OCI-LY7 (cell line): Measurements from ENCODE around the gene TOR2A. TPM values are rescaled to one million over a fixed set of nuclear protein-coding genes. Genes with fewer than 3 reads are reported as not detected.

Source experiments
- BruUV-seq: library from RNA; stranded (reverse); fragments of 400-500 nt; replicated peaks from 2 replicates; lab custom pipeline; 2021; lab: Mats Ljungman, UMichigan
- CTCF ChIA-PET: fragments of 300-600 bp; sonication (Branson Sonifier 250); formaldehyde crosslinking; loops from one replicate; lab custom pipeline; 2022; ENCODE audit warnings: antibody characterized with exemption; ENCODE audit not compliant: unreplicated experiment; lab: Charles Lee
- POLR2A ChIA-PET: fragments of 300-600 bp; sonication (Branson Sonifier 250); formaldehyde crosslinking; loops from one replicate; lab custom pipeline; 2022; ENCODE audit warnings: antibody characterized with exemption; lab: Charles Lee
- DNase-seq: peaks from one replicate; pipeline ENCODE4 v3.0.0-alpha.2; 2015; ENCODE audit warnings: low spot score
- H2AFZ ChIP-seq: fragments of 200-600 bp; sonication (generic), shearing (Covaris generic); 2 replicates; pipeline ENCODE4 v1.6.1; 2014; ENCODE audit warnings: mild to moderate bottlenecking, antibody characterized with exemption, low read length, moderate library complexity
- H3K27ac ChIP-seq: fragments of 200-600 bp; sonication (generic); 2 replicates; pipeline ENCODE4 v1.5.1; 2014; ENCODE audit warnings: mixed run types, low read depth, mild to moderate bottlenecking, moderate library complexity, low read length, inconsistent platforms; ENCODE audit not compliant: poor library complexity, severe bottlenecking
- H3K36me3 ChIP-seq: fragments of 200-600 bp; sonication (generic); 2 replicates; pipeline ENCODE4 v1.6.1; 2014; ENCODE audit warnings: mild to moderate bottlenecking, antibody characterized with exemption, low read length, moderate library complexity, mixed read lengths; ENCODE audit not compliant: insufficient read depth
- H3K4me1 ChIP-seq: fragments of 200-600 bp; sonication (generic); 2 replicates; pipeline ENCODE4 v1.5.1; 2014; ENCODE audit warnings: mild to moderate bottlenecking, low read length; ENCODE audit not compliant: insufficient read depth, poor library complexity, severe bottlenecking
- H3K4me2 ChIP-seq: fragments of 200-600 bp; sonication (generic); 2 replicates; pipeline ENCODE4 v1.6.1; 2014; ENCODE audit warnings: mild to moderate bottlenecking, low read length
- H3K4me3 ChIP-seq: fragments of 200-600 bp; sonication (generic); 2 replicates; pipeline ENCODE4 v1.5.1; 2014; ENCODE audit warnings: mild to moderate bottlenecking, low read depth, low read length; ENCODE audit not compliant: poor library complexity, severe bottlenecking
- H3K79me2 ChIP-seq: fragments of 200-600 bp; sonication (generic); 2 replicates; pipeline ENCODE4 v1.6.1; 2016; ENCODE audit warnings: low read depth, mild to moderate bottlenecking, low read length, moderate library complexity, mixed read lengths; ENCODE audit not compliant: insufficient read depth
- H3K9me2 ChIP-seq: fragments of 200-600 bp; sonication (generic); 2 replicates; pipeline ENCODE4 v1.6.1; 2016; ENCODE audit warnings: mild to moderate bottlenecking, low read length, mixed read lengths; ENCODE audit not compliant: insufficient read depth
- H3K9me3 ChIP-seq: fragments of 200-600 bp; sonication (generic); 2 replicates; pipeline ENCODE4 v1.6.1; 2014; ENCODE audit warnings: mild to moderate bottlenecking, mixed run types, low read length, mixed read lengths
- H4K20me1 ChIP-seq: fragments of 200-600 bp; sonication (generic); 2 replicates; pipeline ENCODE4 v1.6.1; 2014; ENCODE audit warnings: mild to moderate bottlenecking, antibody characterized with exemption, low read length, moderate library complexity, mixed read lengths; ENCODE audit not compliant: insufficient read depth
- EZH2phosphoT487 ChIP-seq: fragments of 200-600 bp; sonication (generic); IDR thresholded peaks from 2 replicates; pipeline ENCODE4 v1.6.1; 2018; ENCODE audit warnings: low read depth, borderline replicate concordance, mild to moderate bottlenecking, mixed run types, antibody characterized with exemption, low read length, moderate library complexity, mixed read lengths
- intact Hi-C: fragments of 100-400 bp; cut with micrococcal nuclease; formaldehyde crosslinking; loops from one replicate; pipeline ENCODE4 v1.10.0; 2022; ENCODE audit not compliant: unreplicated experiment
- total RNA-seq, 2 experiments: library from RNA; depleted of rRNA in 1 of 2; stranded (reverse); fragments of >200 nt in 1 of 2; shearing (Covaris generic) in 1 of 2; gene quantifications; 2 replicates each; pipeline ENCODE4 v1.2.3, GENCODE V29; 2014 to 2022
- TF ChIP-seq, protein P1 (sequence below): fragments of 200-600 bp; sonication (generic); conservative IDR thresholded peaks from 2 replicates; pipeline ENCODE4 v1.5.1; 2014; ENCODE audit warnings: mild to moderate bottlenecking, antibody characterized with exemption, low read length, moderate library complexity, mixed read lengths

Gene TOR2A
- total RNA-seq, 2 experiments from 2014 or later, result 13.9 to 17.9 TPM

DNA sequence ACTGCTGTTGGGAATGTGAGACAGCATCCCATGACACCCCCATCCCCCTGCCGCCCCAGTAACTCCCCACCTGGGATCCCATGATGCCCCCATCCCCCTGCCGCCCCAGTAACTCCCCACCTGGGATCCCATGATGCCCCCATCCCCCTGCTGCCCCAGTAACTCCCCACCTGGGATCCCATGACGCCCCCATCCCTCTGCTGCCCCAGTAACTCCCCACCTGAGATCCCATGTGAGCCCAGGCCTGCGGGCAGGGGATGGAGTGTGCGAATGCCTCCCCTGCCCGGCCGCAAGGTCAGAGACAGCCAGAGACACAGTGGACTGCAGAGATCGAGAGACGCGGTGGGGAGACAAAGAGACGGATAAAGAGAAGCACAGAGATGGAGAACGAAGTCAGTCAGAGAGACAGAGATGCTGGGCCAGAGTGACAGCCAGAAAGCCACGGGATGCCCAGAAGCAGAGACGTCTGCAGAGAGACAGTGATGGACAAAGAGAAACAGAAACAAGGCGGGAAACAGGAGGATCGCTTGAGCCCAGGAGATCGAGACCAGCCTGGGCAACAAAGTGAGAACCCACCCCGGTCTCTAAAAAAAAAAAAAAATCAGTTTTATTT, 42.4 kb upstream of the TOR2A start:
- H3K4me3 ChIP-seq, result peak overlapping the region; percentile 88
- no peak for TF ChIP-seq EZH2phosphoT487
- TF ChIP-seq, protein P1, sequence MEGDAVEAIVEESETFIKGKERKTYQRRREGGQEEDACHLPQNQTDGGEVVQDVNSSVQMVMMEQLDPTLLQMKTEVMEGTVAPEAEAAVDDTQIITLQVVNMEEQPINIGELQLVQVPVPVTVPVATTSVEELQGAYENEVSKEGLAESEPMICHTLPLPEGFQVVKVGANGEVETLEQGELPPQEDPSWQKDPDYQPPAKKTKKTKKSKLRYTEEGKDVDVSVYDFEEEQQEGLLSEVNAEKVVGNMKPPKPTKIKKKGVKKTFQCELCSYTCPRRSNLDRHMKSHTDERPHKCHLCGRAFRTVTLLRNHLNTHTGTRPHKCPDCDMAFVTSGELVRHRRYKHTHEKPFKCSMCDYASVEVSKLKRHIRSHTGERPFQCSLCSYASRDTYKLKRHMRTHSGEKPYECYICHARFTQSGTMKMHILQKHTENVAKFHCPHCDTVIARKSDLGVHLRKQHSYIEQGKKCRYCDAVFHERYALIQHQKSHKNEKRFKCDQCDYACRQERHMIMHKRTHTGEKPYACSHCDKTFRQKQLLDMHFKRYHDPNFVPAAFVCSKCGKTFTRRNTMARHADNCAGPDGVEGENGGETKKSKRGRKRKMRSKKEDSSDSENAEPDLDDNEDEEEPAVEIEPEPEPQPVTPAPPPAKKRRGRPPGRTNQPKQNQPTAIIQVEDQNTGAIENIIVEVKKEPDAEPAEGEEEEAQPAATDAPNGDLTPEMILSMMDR, result no peak
- no peaks in the 10 kb centered on the region for H4K20me1 ChIP-seq
- no peaks in the 10 kb centered on the region for H3K9me2 ChIP-seq
- peaks cover 31% of the 10 kb centered on the region for H3K36me3 ChIP-seq
- H2AFZ ChIP-seq, result no peak overlapping the region
- peak; percentile 37 for DNase-seq
- peak overlapping the region; percentile 93 for H3K4me2 ChIP-seq
- CTCF ChIA-PET, result no interaction called here
- intact Hi-C loops, result loop anchor here (5.0 kb wide), 2 partner anchors 205 to 290 kb away; partner anchors contain the start of genes EEIG1, NAIF1 and SLC25A25
- peak overlapping the region; percentile 95 for H3K27ac ChIP-seq
- POLR2A ChIA-PET, result interaction anchor here (2.6 kb wide), 1 partner anchor 10 kb away, joined by 8 read pairs; no protein-coding TSS in a partner anchor
- no TSS peak for BruUV-seq
- peaks cover 46% of the 10 kb centered on the region for H3K79me2 ChIP-seq
- H3K9me3 ChIP-seq, result no peaks in the 10 kb centered on the region
- peaks cover 70% of the 10 kb centered on the region for H3K4me1 ChIP-seq

DNA sequence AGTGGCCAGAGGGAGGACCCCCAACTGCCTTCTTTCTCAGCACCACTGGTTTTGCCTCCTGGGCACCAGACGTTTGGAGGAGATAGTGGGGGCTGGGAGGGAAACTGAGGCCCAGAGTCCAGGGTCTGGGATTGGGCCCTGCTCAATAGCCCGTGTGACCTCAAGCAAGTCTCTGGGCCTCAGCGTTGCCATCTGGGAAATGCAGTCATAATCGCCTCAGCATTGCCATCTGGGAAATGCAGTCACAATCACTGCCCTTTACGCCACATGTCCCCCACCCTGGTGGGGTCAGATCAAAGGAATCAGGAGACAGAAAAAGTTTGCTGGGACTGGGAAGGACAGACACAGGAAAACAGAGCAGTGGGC, 41.8 kb upstream of the TOR2A start:
- H3K9me2 ChIP-seq, result no peaks in the 10 kb centered on the region
- H3K4me2 ChIP-seq, result peak overlapping the region; percentile 93
- BruUV-seq, result TSS peak; percentile 92
- peak; percentile 61 for DNase-seq
- no peak overlapping the region for H2AFZ ChIP-seq
- H3K79me2 ChIP-seq, result peaks cover 46% of the 10 kb centered on the region
- no peak for TF ChIP-seq EZH2phosphoT487
- peaks cover 33% of the 10 kb centered on the region for H3K36me3 ChIP-seq
- H3K4me1 ChIP-seq, result peaks cover 70% of the 10 kb centered on the region
- no peaks in the 10 kb centered on the region for H4K20me1 ChIP-seq
- H3K4me3 ChIP-seq, result peak overlapping the region; percentile 88
- no peaks in the 10 kb centered on the region for H3K9me3 ChIP-seq
- CTCF ChIA-PET, result no interaction called here
- POLR2A ChIA-PET, result no interaction called here
- intact Hi-C loops, result loop anchor here (1.0 to 5.0 kb wide), 3 partner anchors 13 to 290 kb away; partner anchors contain the start of genes EEIG1, NAIF1 and SLC25A25
- peak overlapping the region; percentile 95 for H3K27ac ChIP-seq

DNA sequence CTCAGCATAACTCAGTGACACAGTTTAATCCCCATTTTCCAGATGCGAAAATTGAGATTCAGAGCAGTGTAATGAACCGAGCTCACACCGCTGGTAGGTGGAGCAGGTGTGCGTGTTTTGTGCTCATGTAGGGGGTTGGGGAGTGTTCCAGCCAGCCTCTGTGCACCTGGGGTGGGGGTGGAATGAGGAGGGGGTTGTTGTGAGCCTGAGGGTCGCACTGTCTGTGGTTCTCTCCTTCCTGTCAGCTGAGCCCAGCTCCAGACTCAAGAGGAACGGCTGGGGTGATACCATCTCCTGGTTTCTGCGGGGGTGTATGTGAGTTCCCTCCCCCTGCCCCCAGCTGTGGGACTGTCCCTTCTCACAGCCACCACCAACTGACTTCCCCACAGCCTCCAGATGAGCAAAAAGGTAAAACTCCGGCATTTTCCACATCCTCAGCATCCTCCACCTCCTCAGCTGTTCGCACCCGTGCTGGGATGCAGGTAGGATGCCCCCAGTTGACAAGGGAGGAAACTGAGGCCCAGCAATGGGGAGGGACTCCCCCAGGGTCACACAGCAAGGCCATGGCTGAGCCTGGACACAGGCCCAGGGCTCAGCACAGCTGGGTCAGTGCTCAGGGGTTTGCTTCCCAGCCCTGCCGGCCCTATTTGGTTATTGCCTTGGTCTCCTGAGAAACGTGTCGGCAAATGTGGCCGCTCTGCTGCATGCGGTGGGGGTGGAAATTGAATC, 41.3 kb upstream of the TOR2A start:
- intact Hi-C loops, result loop anchor here (1.0 to 5.0 kb wide), 3 partner anchors 12 to 291 kb away; partner anchors contain the start of genes EEIG1, NAIF1 and SLC25A25
- peak; percentile 99 for DNase-seq
- H2AFZ ChIP-seq, result no peak overlapping the region
- TF ChIP-seq, protein P1, result peak; percentile 31; the same call in 1 of the 2 replicates
- no peak for TF ChIP-seq EZH2phosphoT487
- no peaks in the 10 kb centered on the region for H3K9me3 ChIP-seq
- no peaks in the 10 kb centered on the region for H3K9me2 ChIP-seq
- peaks cover 33% of the 10 kb centered on the region for H3K36me3 ChIP-seq
- ChIA-PET POLR2A (interaction anchor here (0.6 kb wide), 2 partner anchors 19 to 89 kb away, joined by 3 read pairs; no protein-coding TSS in a partner anchor), CTCF (no interaction called here)
- peak overlapping the region; percentile 88 for H3K4me3 ChIP-seq
- H3K4me2 ChIP-seq, result peak overlapping the region; percentile 93
- H4K20me1 ChIP-seq, result no peaks in the 10 kb centered on the region
- peak overlapping the region; percentile 95 for H3K27ac ChIP-seq
- peaks cover 69% of the 10 kb centered on the region for H3K4me1 ChIP-seq
- H3K79me2 ChIP-seq, result peaks cover 46% of the 10 kb centered on the region
- BruUV-seq, result no TSS peak
